COR-L47 (cell line): ENCODE data around the gene TPPP3.

Experiments used
- DNase-seq: peaks from one replicate; lab custom pipeline; 2025; lab: John Stamatoyannopoulos, UW

The TPPP3 gene

GRCh38 chr16:67342616-67343015, 50.7 kb downstream of the TPPP3 start:
- DNase-seq = no peak

DNA sequence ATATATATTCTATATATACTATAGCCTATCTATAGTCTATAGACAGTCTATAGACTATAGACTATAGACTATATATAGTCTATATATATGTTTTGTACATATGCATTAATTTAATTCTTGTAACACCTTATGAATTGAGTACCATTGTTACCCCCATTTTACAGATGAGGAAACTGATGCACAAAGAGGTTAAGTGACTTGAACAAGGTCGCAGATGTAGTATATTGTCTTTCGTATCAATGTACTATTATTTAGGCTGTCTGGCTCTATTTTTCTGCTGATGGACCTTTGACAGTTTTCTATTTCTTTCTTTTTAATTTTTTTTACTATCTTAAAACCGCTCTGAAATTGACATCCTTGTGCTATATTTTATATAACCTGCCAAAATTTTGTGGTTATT, 52.0 kb downstream of the TPPP3 start:
- DNase-seq = no peak
